Measurements from ENCODE around the gene CTXND2.

- TF ChIP-seq CTCF (IDR thresholded peaks at IDR 0.05; ENCODE audit: poor library complexity) (no peak), EZH2 (IDR thresholded peaks at IDR 0.05; ENCODE audit: borderline replicate concordance) (no peak)
Observed at GRCh38 chr1:150872572-150872971, 14.4 kb upstream of the CTXND2 start.

All from hepatocyte (in vitro differentiated cells).